ENCODE measurements around the gene OR6C70. TPM values are rescaled to one million over a fixed set of nuclear protein-coding genes. Genes with fewer than 3 reads are reported as not detected.

Gene OR6C70
- polyA plus RNA-seq, 1 of the 3 experiments (the other 2 are of a cell fraction) = not detected

DNA sequence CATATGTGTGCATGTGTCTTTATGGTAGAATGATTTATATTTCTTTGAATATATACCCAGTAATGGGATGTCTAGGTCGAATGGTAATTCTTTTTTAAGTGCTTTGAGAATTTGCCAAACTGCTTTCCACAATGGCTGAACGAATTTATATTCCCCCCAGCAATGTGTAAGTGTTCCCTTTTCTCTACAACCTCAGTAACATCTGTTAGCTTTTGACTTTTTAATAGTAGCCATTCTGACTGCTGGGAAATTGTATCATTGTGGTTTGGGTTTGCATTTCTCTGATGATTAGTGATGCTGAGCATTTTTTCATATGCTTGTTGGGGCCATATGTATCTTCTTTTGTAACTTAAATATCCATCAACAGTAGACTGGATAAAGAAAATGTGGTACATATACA, 31.7 kb upstream of the OR6C70 start (continued):
- no peak for TF ChIP-seq FOXJ3 (CRISPR knock-in tag; IDR thresholded peaks at IDR 0.05)
- no peak for TF ChIP-seq MXI1 (IDR thresholded peaks at IDR 0.05; ENCODE audit: low read depth, low read length)
- no peak for TF ChIP-seq CTCF (IDR thresholded peaks at IDR 0.05)
- TF ChIP-seq YY1 (IDR thresholded peaks at IDR 0.05; ENCODE audit: low read depth) = no peak
- TF ChIP-seq EZH2phosphoT487 (IDR thresholded peaks at IDR 0.05; ENCODE audit: borderline replicate concordance, low read depth) = no peak
- no peak for TF ChIP-seq TCF12 (IDR thresholded peaks at IDR 0.05)
- no peak for TF ChIP-seq TAF1 (IDR thresholded peaks at IDR 0.05; ENCODE audit: borderline replicate concordance, low read depth, low read length)
- TF ChIP-seq GATA2 (CRISPR knock-in tag; IDR thresholded peaks at IDR 0.05) = no peak
- no peak for TF ChIP-seq GABPA (IDR thresholded peaks at IDR 0.05; ENCODE audit: low read depth)
- no peak for TF ChIP-seq FOSL2 (IDR thresholded peaks at IDR 0.05; ENCODE audit: borderline replicate concordance, low read depth)

DNA sequence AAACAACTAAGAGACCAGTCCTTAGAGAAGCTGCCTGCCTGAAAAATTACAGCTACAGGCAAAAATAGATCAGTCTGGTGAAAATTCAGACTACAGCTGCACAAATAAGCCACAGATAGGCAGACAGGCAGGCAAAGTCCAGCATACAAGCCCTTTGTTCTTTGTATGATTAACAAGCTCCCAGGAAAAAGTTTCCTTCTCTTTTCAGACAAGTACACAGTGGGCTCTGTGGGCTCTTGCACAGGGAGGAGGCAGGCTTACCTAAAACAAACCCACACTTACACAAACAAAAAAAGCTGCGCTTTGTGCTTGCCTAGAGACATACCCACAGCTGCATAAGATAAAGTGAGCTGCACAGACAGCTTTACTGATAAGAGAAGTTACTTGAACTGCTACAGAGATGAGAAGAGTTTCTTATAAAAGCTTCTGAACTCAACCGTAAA, 29.9 kb upstream of the OR6C70 start:
- no peaks in the 10 kb centered on the region for H3K36me3 ChIP-seq (replicated peaks in 1 of 2; ENCODE audit: control insufficient read depth in 1 of 2, insufficient read depth in 2 of 2, low read length in 1 of 2)
- ChIA-PET CTCF (no interaction called here), POLR2A (no interaction called here)
- no peak overlapping the region for H3K4me3 ChIP-seq (ENCODE audit: low read depth in 2 of 2, low read length in 1 of 2)
- no peaks in the 10 kb centered on the region for H3K4me1 ChIP-seq (ENCODE audit: control insufficient read depth in 1 of 2, insufficient read depth in 2 of 2, low read depth in 1 of 2, low read length in 1 of 2)
- DNase-seq = no peak
- no peaks in the 10 kb centered on the region for H3K27me3 ChIP-seq (ENCODE audit: insufficient read depth)
- H2AFZ ChIP-seq (ENCODE audit: low read depth) = no peak overlapping the region
- no peak overlapping the region for H3K27ac ChIP-seq (ENCODE audit: low read depth in 2 of 2, low read length in 1 of 2)
- H3K4me2 ChIP-seq = no peak overlapping the region
- H3F3A ChIP-seq (replicated peaks; ENCODE audit: insufficient read depth) = no peaks in the 10 kb centered on the region
- no peaks in the 10 kb centered on the region for H3K9me3 ChIP-seq
- H4K20me1 ChIP-seq (ENCODE audit: insufficient read depth) = no peaks in the 10 kb centered on the region
- WGBS (ENCODE audit: low lambda C conversion rate) = 21% methylated on average over 2 of the region's 2 CpGs
- no peaks in the 10 kb centered on the region for H3K9me2 ChIP-seq
- H3K9ac ChIP-seq = no peak overlapping the region
- no peaks in the 10 kb centered on the region for H3K79me2 ChIP-seq (ENCODE audit: insufficient read depth)
- TF ChIP-seq EZH2phosphoT487 (IDR thresholded peaks at IDR 0.05; ENCODE audit: borderline replicate concordance, low read depth) (no peak), GABPA (IDR thresholded peaks at IDR 0.05; ENCODE audit: low read depth) (no peak), RCOR1 (IDR thresholded peaks at IDR 0.05; ENCODE audit: low read length) (no peak), GATA2 (CRISPR knock-in tag; IDR thresholded peaks at IDR 0.05) (no peak), MEF2A (IDR thresholded peaks at IDR 0.05; ENCODE audit: borderline replicate concordance, low read depth) (no peak), RXRA (IDR thresholded peaks at IDR 0.05; ENCODE audit: borderline replicate concordance, low read depth) (no peak), POLR2AphosphoS5 (IDR thresholded peaks at IDR 0.05; ENCODE audit: low read depth, low read length) (no peak), CTCF (IDR thresholded peaks at IDR 0.05) (no peak), MAX (IDR thresholded peaks at IDR 0.05; ENCODE audit: low read depth) (no peak), MXI1 (IDR thresholded peaks at IDR 0.05; ENCODE audit: low read depth, low read length) (no peak), REST (IDR thresholded peaks at IDR 0.05; ENCODE audit: low read depth, low read length) (no peak), TEAD4 (IDR thresholded peaks at IDR 0.05; ENCODE audit: borderline replicate concordance, insufficient read depth) (no peak), FOXJ3 (CRISPR knock-in tag; IDR thresholded peaks at IDR 0.05) (no peak), SMC3 (IDR thresholded peaks at IDR 0.05; ENCODE audit: low read depth, low read length) (no peak), NFIC (IDR thresholded peaks at IDR 0.05; ENCODE audit: borderline replicate concordance) (no peak), RAD21 (IDR thresholded peaks at IDR 0.05; ENCODE audit: low read length) (no peak), CHD2 (IDR thresholded peaks at IDR 0.05; ENCODE audit: low read length, partially characterized antibody) (no peak), YY1 (IDR thresholded peaks at IDR 0.05; ENCODE audit: low read depth) (no peak), FOSL2 (IDR thresholded peaks at IDR 0.05; ENCODE audit: borderline replicate concordance, low read depth) (no peak)
- TF ChIP-seq, protein P1, sequence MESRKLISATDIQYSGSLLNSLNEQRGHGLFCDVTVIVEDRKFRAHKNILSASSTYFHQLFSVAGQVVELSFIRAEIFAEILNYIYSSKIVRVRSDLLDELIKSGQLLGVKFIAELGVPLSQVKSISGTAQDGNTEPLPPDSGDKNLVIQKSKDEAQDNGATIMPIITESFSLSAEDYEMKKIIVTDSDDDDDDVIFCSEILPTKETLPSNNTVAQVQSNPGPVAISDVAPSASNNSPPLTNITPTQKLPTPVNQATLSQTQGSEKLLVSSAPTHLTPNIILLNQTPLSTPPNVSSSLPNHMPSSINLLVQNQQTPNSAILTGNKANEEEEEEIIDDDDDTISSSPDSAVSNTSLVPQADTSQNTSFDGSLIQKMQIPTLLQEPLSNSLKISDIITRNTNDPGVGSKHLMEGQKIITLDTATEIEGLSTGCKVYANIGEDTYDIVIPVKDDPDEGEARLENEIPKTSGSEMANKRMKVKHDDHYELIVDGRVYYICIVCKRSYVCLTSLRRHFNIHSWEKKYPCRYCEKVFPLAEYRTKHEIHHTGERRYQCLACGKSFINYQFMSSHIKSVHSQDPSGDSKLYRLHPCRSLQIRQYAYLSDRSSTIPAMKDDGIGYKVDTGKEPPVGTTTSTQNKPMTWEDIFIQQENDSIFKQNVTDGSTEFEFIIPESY (IDR thresholded peaks at IDR 0.05; ENCODE audit: borderline replicate concordance, low read depth) = no peak

Measured in SK-N-SH (cell line).